ENCODE measurements around the gene PEX14.

PEX14 gene

GRCh38 chr1:10635085-10635896 lies 160.5 kb downstream of the PEX14 start:
- H2AFZ ChIP-seq (ENCODE audit: low read length), result no peak overlapping the region
- no peaks in the 10 kb centered on the region for H3K79me2 ChIP-seq (ENCODE audit: insufficient read depth, low read length)
- no peak for TF ChIP-seq EZH2 (IDR thresholded peaks at IDR 0.05; ENCODE audit: borderline replicate concordance, low read length)
- no peak for TF ChIP-seq CTCF (IDR thresholded peaks at IDR 0.05; ENCODE audit: low read length)
- H4K20me1 ChIP-seq (ENCODE audit: insufficient read depth, low read length), result no peaks in the 10 kb centered on the region
- no peaks in the 10 kb centered on the region for H3K4me1 ChIP-seq (ENCODE audit: insufficient read depth, low read length, severe bottlenecking)
- no peaks in the 10 kb centered on the region for H3F3A ChIP-seq (ENCODE audit: insufficient read depth, low read length)
- H3K36me3 ChIP-seq (ENCODE audit: insufficient read depth, low read length), result no peaks in the 10 kb centered on the region
- H3K9ac ChIP-seq (ENCODE audit: low read length), result no peak overlapping the region
- no peaks in the 10 kb centered on the region for H3K27me3 ChIP-seq (ENCODE audit: insufficient read depth, low read length)
- H3K9me2 ChIP-seq (ENCODE audit: low read depth, low read length), result no peaks in the 10 kb centered on the region
- H3K9me3 ChIP-seq (ENCODE audit: low read length), result no peaks in the 10 kb centered on the region
- H3K4me2 ChIP-seq (ENCODE audit: low read length), result no peak overlapping the region
- H3K4me3 ChIP-seq (ENCODE audit: low read depth, low read length, poor library complexity, severe bottlenecking), result no peak overlapping the region
- H3K27ac ChIP-seq (ENCODE audit: low read depth, low read length, poor library complexity, severe bottlenecking), result no peak overlapping the region

GRCh38 chr1:10635992-10636391 lies 161.2 kb downstream of the PEX14 start:
- no peaks in the 10 kb centered on the region for H3F3A ChIP-seq (ENCODE audit: insufficient read depth, low read length)
- H3K27ac ChIP-seq (ENCODE audit: low read depth, low read length, poor library complexity, severe bottlenecking), result no peak overlapping the region
- no peak overlapping the region for H3K4me3 ChIP-seq (ENCODE audit: low read depth, low read length, poor library complexity, severe bottlenecking)
- no peaks in the 10 kb centered on the region for H3K9me3 ChIP-seq (ENCODE audit: low read length)
- no peak overlapping the region for H3K4me2 ChIP-seq (ENCODE audit: low read length)
- H3K36me3 ChIP-seq (ENCODE audit: insufficient read depth, low read length), result no peaks in the 10 kb centered on the region
- H3K9ac ChIP-seq (ENCODE audit: low read length), result no peak overlapping the region
- no peaks in the 10 kb centered on the region for H4K20me1 ChIP-seq (ENCODE audit: insufficient read depth, low read length)
- no peaks in the 10 kb centered on the region for H3K79me2 ChIP-seq (ENCODE audit: insufficient read depth, low read length)
- no peak overlapping the region for H2AFZ ChIP-seq (ENCODE audit: low read length)
- H3K4me1 ChIP-seq (ENCODE audit: insufficient read depth, low read length, severe bottlenecking), result no peaks in the 10 kb centered on the region
- no peaks in the 10 kb centered on the region for H3K9me2 ChIP-seq (ENCODE audit: low read depth, low read length)
- TF ChIP-seq CTCF (IDR thresholded peaks at IDR 0.05; ENCODE audit: low read length) (no peak), EZH2 (IDR thresholded peaks at IDR 0.05; ENCODE audit: borderline replicate concordance, low read length) (no peak)
- no peaks in the 10 kb centered on the region for H3K27me3 ChIP-seq (ENCODE audit: insufficient read depth, low read length)

DNA sequence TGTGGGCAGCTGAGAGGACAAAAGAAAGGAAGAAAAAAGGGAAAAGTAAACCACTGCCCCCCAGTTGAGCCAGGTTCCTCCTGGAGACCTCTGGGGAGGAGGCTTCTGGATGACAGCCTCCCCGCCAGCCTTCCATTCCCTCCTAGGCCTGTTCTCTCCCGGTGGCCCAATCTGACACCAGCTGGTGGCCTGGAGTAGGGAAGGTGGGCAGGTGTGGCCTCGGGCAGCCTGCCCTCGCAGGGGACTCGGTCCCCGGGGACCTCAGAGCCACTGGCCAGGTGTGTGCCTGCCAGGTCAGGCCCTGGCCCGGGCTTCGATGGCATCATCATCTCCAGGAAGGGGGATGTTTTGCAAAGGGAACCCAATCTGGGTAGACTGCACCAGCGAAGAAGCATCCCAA lies 162.7 kb downstream of the PEX14 start:
- H3K27ac ChIP-seq (ENCODE audit: low read depth, low read length, poor library complexity, severe bottlenecking), result no peak overlapping the region
- no peaks in the 10 kb centered on the region for H3K79me2 ChIP-seq (ENCODE audit: insufficient read depth, low read length)
- H2AFZ ChIP-seq (ENCODE audit: low read length), result no peak overlapping the region
- no peaks in the 10 kb centered on the region for H3K9me3 ChIP-seq (ENCODE audit: low read length)
- no peaks in the 10 kb centered on the region for H3K27me3 ChIP-seq (ENCODE audit: insufficient read depth, low read length)
- no peaks in the 10 kb centered on the region for H3K9me2 ChIP-seq (ENCODE audit: low read depth, low read length)
- TF ChIP-seq CTCF (IDR thresholded peaks at IDR 0.05; ENCODE audit: low read length) (no peak), EZH2 (IDR thresholded peaks at IDR 0.05; ENCODE audit: borderline replicate concordance, low read length) (no peak)
- H3K4me2 ChIP-seq (ENCODE audit: low read length), result no peak overlapping the region
- H4K20me1 ChIP-seq (ENCODE audit: insufficient read depth, low read length), result no peaks in the 10 kb centered on the region
- H3K36me3 ChIP-seq (ENCODE audit: insufficient read depth, low read length), result no peaks in the 10 kb centered on the region
- H3K4me1 ChIP-seq (ENCODE audit: insufficient read depth, low read length, severe bottlenecking), result no peaks in the 10 kb centered on the region
- H3K9ac ChIP-seq (ENCODE audit: low read length), result no peak overlapping the region
- no peaks in the 10 kb centered on the region for H3F3A ChIP-seq (ENCODE audit: insufficient read depth, low read length)
- no peak overlapping the region for H3K4me3 ChIP-seq (ENCODE audit: low read depth, low read length, poor library complexity, severe bottlenecking)
